NCI-H2227 (cell line): ENCODE results near the gene GPR55.
A peak's percentile ranks its signal among the peaks of the same experiment; 100 is the strongest.

ENCODE experiments used
- DNase-seq: peaks from one replicate; lab custom pipeline; 2025; ENCODE audit not compliant: unreplicated experiment; lab: John Stamatoyannopoulos, UW

The GPR55 gene

GRCh38 chr2:230902180-230902899 lies 22.7 kb downstream of the GPR55 start:
- peak; percentile 56 for DNase-seq

- no peak for DNase-seq
Observed at GRCh38 chr2:230901006-230901405, 24.0 kb downstream of the GPR55 start.

GRCh38 chr2:230900336-230900995 lies 24.6 kb downstream of the GPR55 start:
- no peak for DNase-seq

- DNase-seq: no peak
Observed at GRCh38 chr2:230899786-230900185, 25.3 kb downstream of the GPR55 start.

GRCh38 chr2:230899287-230899686 lies 25.8 kb downstream of the GPR55 start:
- peak; percentile 44 for DNase-seq

GRCh38 chr2:230898713-230899091 lies 26.3 kb downstream of the GPR55 start:
- DNase-seq: no peak

GRCh38 chr2:230898016-230898712 lies 26.9 kb downstream of the GPR55 start:
- no peak for DNase-seq

GRCh38 chr2:230896346-230897115 lies 28.5 kb downstream of the GPR55 start:
- no peak for DNase-seq

- DNase-seq: no peak
Observed at GRCh38 chr2:230895536-230896345, 29.3 kb downstream of the GPR55 start.

- DNase-seq: no peak
Observed at GRCh38 chr2:230893841-230894781, 30.9 kb downstream of the GPR55 start.

GRCh38 chr2:230893338-230893737 lies 31.7 kb downstream of the GPR55 start:
- no peak for DNase-seq

GRCh38 chr2:230891509-230891908 lies 33.5 kb downstream of the GPR55 start:
- DNase-seq: no peak

- no peak for DNase-seq
Observed at GRCh38 chr2:230891064-230891463, 34.0 kb downstream of the GPR55 start.

GRCh38 chr2:230890646-230891045 lies 34.4 kb downstream of the GPR55 start:
- no peak for DNase-seq

- no peak for DNase-seq
Observed at GRCh38 chr2:230889911-230890601, 35.0 kb downstream of the GPR55 start.

GRCh38 chr2:230888824-230889400 lies 36.1 kb downstream of the GPR55 start:
- DNase-seq: no peak

- peak; percentile 33 for DNase-seq
Observed at GRCh38 chr2:230887342-230887741, 37.7 kb downstream of the GPR55 start.

GRCh38 chr2:230886671-230887071 lies 38.4 kb downstream of the GPR55 start:
- peak; percentile 24 for DNase-seq
